WTC11 (cell line): ENCODE data around the gene PTH1R. TPM values are rescaled to one million over a fixed set of nuclear protein-coding genes. Genes with fewer than 3 reads are reported as not detected.
A peak's percentile ranks its signal among the peaks of the same experiment; 100 is the strongest.

ENCODE experiments used
- ATAC-seq: fragments of 200-7000 bp; cut with Tn5 transposase; 2 replicates; pipeline ENCODE4 v1.10.0; 2021; ENCODE audit warnings: mild to moderate bottlenecking, moderate library complexity
- CTCF ChIA-PET: fragments of 300-600 bp; sonication (Branson Sonifier 250); formaldehyde crosslinking; loops from one replicate; lab custom pipeline; 2021; ENCODE audit warnings: antibody characterized with exemption; lab: Charles Lee
- POLR2A ChIA-PET: fragments of 350-600 bp; sonication (Branson Sonifier 250); formaldehyde crosslinking; loops from one replicate; lab custom pipeline; 2021; ENCODE audit warnings: antibody characterized with exemption; lab: Charles Lee
- DNase-seq: peaks from one replicate; pipeline ENCODE4 v3.0.0; 2021; ENCODE audit warnings: low spot score
- H3K27ac Mint-ChIP-seq: 2 replicates; pipeline ENCODE4 v1.8.0; 2021; ENCODE audit warnings: mixed read lengths
- H3K27me3 Mint-ChIP-seq: 2 replicates; pipeline ENCODE4 v1.8.0; 2021; ENCODE audit warnings: low read depth, mild to moderate bottlenecking, moderate library complexity, mixed read lengths
- H3K36me3 Mint-ChIP-seq: 2 replicates; pipeline ENCODE4 v1.8.0; 2021; ENCODE audit warnings: mixed read lengths
- H3K4me1 Mint-ChIP-seq: 2 replicates; pipeline ENCODE4 v1.8.0; 2022; ENCODE audit warnings: mixed read lengths
- H3K4me3 Mint-ChIP-seq: 2 replicates; pipeline ENCODE4 v1.8.0; 2021; ENCODE audit warnings: mild to moderate bottlenecking, moderate library complexity, mixed read lengths
- H3K9me3 Mint-ChIP-seq: 2 replicates; pipeline ENCODE4 v1.8.0; 2021; ENCODE audit warnings: mixed read lengths
- AR ChIP-seq: fragments of 250-450 bp; sonication (Bioruptor Pico); IDR thresholded peaks from 2 replicates; pipeline ENCODE4 v1.9.0; 2021; ENCODE audit warnings: mild to moderate bottlenecking
- ATF3 ChIP-seq: sonication (generic); formaldehyde crosslinking; conservative IDR thresholded peaks from 2 replicates; pipeline ENCODE4 v1.8.1; 2022; ENCODE audit warnings: mild to moderate bottlenecking, missing genetic modification reagents
- GRHL2 ChIP-seq: fragments of 250-450 bp; sonication (Bioruptor Pico); IDR thresholded peaks from 2 replicates; pipeline ENCODE4 v1.8.0; 2022; ENCODE audit warnings: mild to moderate bottlenecking, moderate library complexity; ENCODE audit not compliant: insufficient replicate concordance, severe bottlenecking
- JUN ChIP-seq: sonication (generic); formaldehyde crosslinking; IDR thresholded peaks from 2 replicates; pipeline ENCODE4 v1.8.0; 2023; ENCODE audit warnings: mild to moderate bottlenecking, missing genetic modification reagents
- MLX ChIP-seq: sonication (generic); formaldehyde crosslinking; IDR thresholded peaks from 2 replicates; pipeline ENCODE4 v1.8.1; 2023; ENCODE audit warnings: mild to moderate bottlenecking, missing genetic modification reagents, moderate library complexity
- NFE2L1 ChIP-seq: sonication (generic); formaldehyde crosslinking; IDR thresholded peaks from 2 replicates; pipeline ENCODE4 v1.8.1; 2023; ENCODE audit warnings: missing genetic modification reagents
- NR1H2 ChIP-seq: sonication (generic); formaldehyde crosslinking; IDR thresholded peaks from 2 replicates; pipeline ENCODE4 v1.9.0; 2021; ENCODE audit warnings: mild to moderate bottlenecking, moderate library complexity, missing genetic modification reagents
- SMAD3 ChIP-seq: sonication (generic); formaldehyde crosslinking; IDR thresholded peaks from 2 replicates; pipeline ENCODE4 v1.8.0; 2022; ENCODE audit warnings: missing genetic modification reagents, mild to moderate bottlenecking, borderline replicate concordance
- TCF7 ChIP-seq: sonication (generic); formaldehyde crosslinking; IDR thresholded peaks from 2 replicates; pipeline ENCODE4 v1.8.0; 2022; ENCODE audit warnings: mild to moderate bottlenecking, low read depth, missing genetic modification reagents, moderate library complexity
- TP53 ChIP-seq: sonication (generic); formaldehyde crosslinking; IDR thresholded peaks from 2 replicates; pipeline ENCODE4 v1.8.1; 2023; ENCODE audit warnings: mild to moderate bottlenecking, missing genetic modification reagents
- ZBTB21 ChIP-seq: sonication (generic); formaldehyde crosslinking; IDR thresholded peaks from 2 replicates; pipeline ENCODE4 v1.8.1; 2023; ENCODE audit warnings: mild to moderate bottlenecking, missing genetic modification reagents, borderline replicate concordance
- ZNF263 ChIP-seq: sonication (generic); formaldehyde crosslinking; IDR thresholded peaks from 2 replicates; pipeline ENCODE4 v1.8.1; 2022; ENCODE audit warnings: low read depth, mild to moderate bottlenecking, moderate library complexity, missing genetic modification reagents
- ZNF317 ChIP-seq: sonication (generic); formaldehyde crosslinking; IDR thresholded peaks from 2 replicates; pipeline ENCODE4 v1.8.1; 2023; ENCODE audit warnings: low read depth, mild to moderate bottlenecking, moderate library complexity, missing genetic modification reagents, borderline replicate concordance
- total RNA-seq: library from RNA; stranded (reverse); gene quantifications from 3 replicates; pipeline ENCODE4 v1.2.3, GENCODE V29; 2021
- TF ChIP-seq, protein P1 (sequence below): sonication (generic); formaldehyde crosslinking; IDR thresholded peaks from 2 replicates; pipeline ENCODE4 v1.8.1; 2023; ENCODE audit warnings: mild to moderate bottlenecking, missing genetic modification reagents
- TF ChIP-seq, protein P2 (sequence below): fragments of 250-450 bp; sonication (Bioruptor Pico); conservative IDR thresholded peaks from 2 replicates; pipeline ENCODE4 v1.9.0; 2021; ENCODE audit warnings: mild to moderate bottlenecking

The PTH1R gene
- total RNA-seq, 1 experiment from 2014 or later = 12.0 TPM

- no peak for TF ChIP-seq AR (CRISPR knock-in tag)
- TF ChIP-seq SMAD3 (CRISPR knock-in tag) = no peak
- TF ChIP-seq JUN (CRISPR knock-in tag) = no peak
- TF ChIP-seq GRHL2 (CRISPR knock-in tag) = no peak
- no peak for TF ChIP-seq ATF3 (CRISPR knock-in tag)
- TF ChIP-seq NR1H2 = no peak
- TF ChIP-seq ZNF263 (CRISPR knock-in tag) = no peak
- TF ChIP-seq, protein P1, sequence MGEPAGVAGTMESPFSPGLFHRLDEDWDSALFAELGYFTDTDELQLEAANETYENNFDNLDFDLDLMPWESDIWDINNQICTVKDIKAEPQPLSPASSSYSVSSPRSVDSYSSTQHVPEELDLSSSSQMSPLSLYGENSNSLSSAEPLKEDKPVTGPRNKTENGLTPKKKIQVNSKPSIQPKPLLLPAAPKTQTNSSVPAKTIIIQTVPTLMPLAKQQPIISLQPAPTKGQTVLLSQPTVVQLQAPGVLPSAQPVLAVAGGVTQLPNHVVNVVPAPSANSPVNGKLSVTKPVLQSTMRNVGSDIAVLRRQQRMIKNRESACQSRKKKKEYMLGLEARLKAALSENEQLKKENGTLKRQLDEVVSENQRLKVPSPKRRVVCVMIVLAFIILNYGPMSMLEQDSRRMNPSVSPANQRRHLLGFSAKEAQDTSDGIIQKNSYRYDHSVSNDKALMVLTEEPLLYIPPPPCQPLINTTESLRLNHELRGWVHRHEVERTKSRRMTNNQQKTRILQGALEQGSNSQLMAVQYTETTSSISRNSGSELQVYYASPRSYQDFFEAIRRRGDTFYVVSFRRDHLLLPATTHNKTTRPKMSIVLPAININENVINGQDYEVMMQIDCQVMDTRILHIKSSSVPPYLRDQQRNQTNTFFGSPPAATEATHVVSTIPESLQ (CRISPR knock-in tag) = no peak
- no peak for TF ChIP-seq NFE2L1 (CRISPR knock-in tag)
- no peak for TF ChIP-seq MLX (CRISPR knock-in tag)
- TF ChIP-seq TP53 (CRISPR knock-in tag) = no peak
Observed at GRCh38 chr3:46926871-46927717, 49.6 kb downstream of the PTH1R start (continued).

DNA sequence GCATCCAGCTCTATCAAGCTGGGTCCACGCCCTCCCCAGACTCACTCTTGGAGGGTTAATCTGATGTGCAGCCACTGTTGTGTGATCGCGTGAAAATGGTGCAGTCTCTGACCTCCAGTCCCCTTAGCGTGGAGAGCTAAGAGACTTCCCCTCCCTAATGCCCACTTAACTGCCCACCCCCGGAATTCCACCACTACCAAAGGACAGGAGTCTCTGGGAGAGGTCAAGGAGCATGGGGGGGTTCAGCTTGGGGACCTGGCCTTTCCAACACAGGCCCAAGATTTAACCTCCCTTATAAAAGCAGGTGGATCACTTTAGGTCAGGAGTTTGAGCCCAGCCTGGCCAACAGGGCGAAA lies 50.2 kb downstream of the PTH1R start:
- no peaks in the 10 kb centered on the region for H3K9me3 Mint-ChIP-seq
- CTCF ChIA-PET = no interaction called here
- POLR2A ChIA-PET = no interaction called here
- H3K36me3 Mint-ChIP-seq = peaks cover 20% of the 10 kb centered on the region
- peaks cover 14% of the 10 kb centered on the region for H3K4me1 Mint-ChIP-seq
- H3K27me3 Mint-ChIP-seq = no peaks in the 10 kb centered on the region
- no peak for ATAC-seq
- H3K4me3 Mint-ChIP-seq = no peak overlapping the region
- DNase-seq = no peak
- TF ChIP-seq GRHL2 (CRISPR knock-in tag) (no peak), TCF7 (no peak)
- no peak overlapping the region for H3K27ac Mint-ChIP-seq

DNA sequence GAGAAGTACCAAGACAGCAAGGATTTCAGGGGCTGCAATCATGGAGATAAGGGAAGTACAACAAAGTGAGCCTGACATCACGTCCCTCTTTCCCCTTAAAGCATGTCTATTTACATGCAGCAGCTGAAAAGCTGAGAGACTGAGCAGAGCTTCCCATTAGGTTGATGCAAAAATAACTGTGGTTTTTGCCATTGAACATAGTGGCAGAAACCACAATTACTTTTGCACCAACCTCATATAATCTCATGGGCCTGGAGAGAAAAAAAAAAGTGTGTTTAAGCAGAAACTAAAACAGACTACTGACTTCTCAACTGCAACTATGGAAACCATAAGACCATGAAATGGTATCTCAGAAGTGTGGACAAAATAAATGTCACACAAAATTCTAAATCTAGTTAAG lies 50.8 kb downstream of the PTH1R start:
- CTCF ChIA-PET = no interaction called here
- POLR2A ChIA-PET = no interaction called here
- no peaks in the 10 kb centered on the region for H3K27me3 Mint-ChIP-seq
- ATAC-seq (no peak), DNase-seq (no peak)
- H3K4me1 Mint-ChIP-seq = peaks cover 14% of the 10 kb centered on the region
- peaks cover 14% of the 10 kb centered on the region for H3K36me3 Mint-ChIP-seq
- no peaks in the 10 kb centered on the region for H3K9me3 Mint-ChIP-seq
- no peak overlapping the region for H3K4me3 Mint-ChIP-seq
- TF ChIP-seq, protein P2, sequence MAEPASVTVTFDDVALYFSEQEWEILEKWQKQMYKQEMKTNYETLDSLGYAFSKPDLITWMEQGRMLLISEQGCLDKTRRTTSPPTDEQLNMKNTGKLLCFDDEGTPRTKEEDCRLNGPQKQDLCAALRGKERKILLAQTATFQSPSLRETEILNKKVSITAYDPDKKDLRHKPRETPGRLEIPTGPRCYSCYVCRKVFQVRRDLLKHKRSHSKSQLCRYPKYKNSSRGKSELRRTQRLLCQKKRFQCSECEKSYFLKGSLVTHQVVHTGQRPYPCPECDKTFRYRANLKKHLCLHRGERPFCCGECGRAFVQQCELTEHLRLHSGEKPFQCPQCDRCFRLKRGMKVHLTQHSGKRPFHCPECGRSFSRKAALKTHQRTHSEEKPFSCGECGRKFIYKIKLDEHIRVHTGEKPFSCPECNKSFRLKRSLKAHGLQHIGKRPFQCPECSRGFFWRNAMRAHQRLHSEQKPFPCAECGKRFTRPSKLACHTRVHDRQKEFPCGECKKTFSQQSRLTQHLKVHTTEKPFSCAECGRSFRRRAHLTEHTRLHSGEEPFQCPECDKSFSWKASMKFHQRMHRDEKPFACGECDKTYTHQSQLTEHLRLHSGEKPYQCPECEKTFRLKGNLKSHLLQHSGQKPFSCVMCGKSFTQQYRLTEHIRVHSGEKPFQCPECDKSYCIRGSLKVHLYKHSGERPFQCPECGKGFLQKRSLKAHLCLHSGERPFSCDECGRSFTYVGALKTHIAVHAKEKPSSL (CRISPR knock-in tag) = no peak
- TF ChIP-seq ZBTB21 (CRISPR knock-in tag) (no peak), ZNF317 (CRISPR knock-in tag) (peak; percentile 59)
- H3K27ac Mint-ChIP-seq = no peak overlapping the region
